Calu3 (cell line): ENCODE data around the gene KCNJ12. TPM values are rescaled to one million over a fixed set of nuclear protein-coding genes. Genes with fewer than 3 reads are reported as not detected.

ENCODE experiments used
- BruUV-seq: library from RNA; stranded (reverse); fragments of 400-500 nt; replicated peaks from 2 replicates; lab custom pipeline; 2021; lab: Mats Ljungman, UMichigan
- CTCF ChIA-PET: fragments of 300-600 bp; sonication (Branson Sonifier 250); formaldehyde crosslinking; loops from one replicate; lab custom pipeline; 2022; ENCODE audit warnings: antibody characterized with exemption; lab: Charles Lee
- DNase-seq: peaks from one replicate; pipeline ENCODE4 v3.0.0; 2022
- H3K27ac Mint-ChIP-seq: one replicate; pipeline ENCODE4 v1.8.0; 2022; ENCODE audit warnings: mixed read lengths; ENCODE audit not compliant: unreplicated experiment
- H3K27me3 Mint-ChIP-seq: one replicate; pipeline ENCODE4 v1.8.0; 2022; ENCODE audit warnings: mixed read lengths; ENCODE audit not compliant: unreplicated experiment
- H3K36me3 Mint-ChIP-seq: one replicate; pipeline ENCODE4 v1.8.0; 2022; ENCODE audit warnings: mild to moderate bottlenecking, moderate library complexity, mixed read lengths; ENCODE audit not compliant: insufficient read depth, unreplicated experiment
- H3K4me1 Mint-ChIP-seq: one replicate; pipeline ENCODE4 v1.8.0; 2022; ENCODE audit warnings: mild to moderate bottlenecking, low read depth, mixed read lengths; ENCODE audit not compliant: unreplicated experiment
- H3K4me3 Mint-ChIP-seq: one replicate; pipeline ENCODE4 v1.8.0; 2022; ENCODE audit warnings: mild to moderate bottlenecking, low read depth, moderate library complexity, mixed read lengths; ENCODE audit not compliant: unreplicated experiment
- H3K9me3 Mint-ChIP-seq: one replicate; pipeline ENCODE4 v1.8.0; 2022; ENCODE audit warnings: low read depth, mixed read lengths; ENCODE audit not compliant: unreplicated experiment
- CTCF ChIP-seq: fragments of 200-600 bp; IDR thresholded peaks from one replicate; pipeline ENCODE4 v1.8.0; 2022; ENCODE audit warnings: antibody characterized with exemption; ENCODE audit not compliant: unreplicated experiment
- intact Hi-C: fragments of 100-400 bp; cut with micrococcal nuclease; formaldehyde crosslinking; loops from one replicate; pipeline ENCODE4 v1.10.0; 2022; ENCODE audit not compliant: unreplicated experiment
- total RNA-seq: library from RNA; stranded (reverse); gene quantifications from 2 replicates; pipeline ENCODE4 v1.2.3, GENCODE V29; 2022

Gene KCNJ12
- total RNA-seq, 1 experiment from 2014 or later = not detected

- Mint-ChIP-seq H3K27ac (no peak overlapping the region), H3K4me1 (no peaks in the 10 kb centered on the region), H3K9me3 (no peaks in the 10 kb centered on the region), H3K36me3 (no peaks in the 10 kb centered on the region), H3K4me3 (no peak overlapping the region), H3K27me3 (peaks cover 56% of the 10 kb centered on the region)
- TF ChIP-seq CTCF = no peak
- intact Hi-C loops = no loop called here
- CTCF ChIA-PET = no interaction called here
- BruUV-seq = no TSS peak
- DNase-seq = no peak
Observed at GRCh38 chr17:21462237-21462636, 86.1 kb downstream of the KCNJ12 start.

GRCh38 chr17:21463204-21463661 lies 87.1 kb downstream of the KCNJ12 start:
- Mint-ChIP-seq H3K4me3 (no peak overlapping the region), H3K27ac (no peak overlapping the region), H3K36me3 (no peaks in the 10 kb centered on the region), H3K27me3 (peaks cover 56% of the 10 kb centered on the region), H3K9me3 (no peaks in the 10 kb centered on the region), H3K4me1 (no peaks in the 10 kb centered on the region)
- TF ChIP-seq CTCF = no peak
- intact Hi-C loops = no loop called here
- CTCF ChIA-PET = no interaction called here
- no TSS peak for BruUV-seq
- no peak for DNase-seq

- no peak for TF ChIP-seq CTCF
Observed at GRCh38 chr17:21463779-21464407, 87.7 kb downstream of the KCNJ12 start.

GRCh38 chr17:21464611-21465021 lies 88.5 kb downstream of the KCNJ12 start:
- H3K27me3 Mint-ChIP-seq = peaks cover 50% of the 10 kb centered on the region
- CTCF ChIA-PET = no interaction called here
- H3K36me3 Mint-ChIP-seq = no peaks in the 10 kb centered on the region

More at GRCh38 chr17:21463779-21464407, 87.7 kb downstream of the KCNJ12 start:
- H3K27ac Mint-ChIP-seq = no peak overlapping the region
- CTCF ChIA-PET = no interaction called here
- no peaks in the 10 kb centered on the region for H3K4me1 Mint-ChIP-seq
- no peaks in the 10 kb centered on the region for H3K9me3 Mint-ChIP-seq
- no peaks in the 10 kb centered on the region for H3K36me3 Mint-ChIP-seq
- H3K27me3 Mint-ChIP-seq = peaks cover 56% of the 10 kb centered on the region
- DNase-seq = no peak
- no peak overlapping the region for H3K4me3 Mint-ChIP-seq
- intact Hi-C loops = no loop called here
- no TSS peak for BruUV-seq

More at GRCh38 chr17:21464611-21465021, 88.5 kb downstream of the KCNJ12 start:
- Mint-ChIP-seq H3K9me3 (no peaks in the 10 kb centered on the region), H3K4me3 (no peak overlapping the region), H3K4me1 (no peaks in the 10 kb centered on the region), H3K27ac (no peak overlapping the region)
- BruUV-seq = no TSS peak
- TF ChIP-seq CTCF = no peak
- intact Hi-C loops = no loop called here
- no peak for DNase-seq
